GM12878 (cell line): ENCODE results near the gene KLHL10. TPM values are rescaled to one million over a fixed set of nuclear protein-coding genes. Genes with fewer than 3 reads are reported as not detected.

Experiments
- ATAC-seq: fragments of 200-7000 bp; cut with Tn5 transposase; 3 replicates; pipeline ENCODE4 v1.9.1; 2020; ENCODE audit warnings: mild to moderate bottlenecking, moderate library complexity
- BruUV-seq: library from RNA; stranded (reverse); fragments of 400-500 nt; replicated peaks from 2 replicates; lab custom pipeline; 2021; lab: Mats Ljungman, UMichigan
- CTCF ChIA-PET: fragments of 300-600 bp; sonication (Branson Sonifier 250); formaldehyde crosslinking; extraction: SDS; loops from one replicate; lab custom pipeline; 2021; ENCODE audit warnings: inconsistent platforms; lab: Yijun Ruan, JAX
- POLR2A ChIA-PET: fragments of 350-600 bp; formaldehyde crosslinking; extraction: SDS; loops from one replicate; lab custom pipeline; 2021; ENCODE audit warnings: inconsistent platforms; lab: Charles Lee
- RAD21 ChIA-PET: fragments of 300-600 bp; sonication (Branson Sonifier 250); formaldehyde crosslinking; loops from one replicate; lab custom pipeline; 2023; ENCODE audit warnings: antibody characterized with exemption; ENCODE audit not compliant: unreplicated experiment; lab: Charles Lee
- SMC1A ChIA-PET: fragments of 300-600 bp; sonication (Branson Sonifier 250); formaldehyde crosslinking; loops from one replicate; lab custom pipeline; 2023; ENCODE audit not compliant: unreplicated experiment, uncharacterized antibody; lab: Charles Lee
- DNase-seq: peaks from one replicate; pipeline ENCODE4 v3.0.0-alpha.2; 2011; ENCODE audit warnings: low read depth, low spot score
- FAIRE-seq: peaks from 3 replicates; lab custom pipeline; 2011; peaks lifted over from hg19 to GRCh38; lab: Jason Lieb, UNC
- H2AFZ ChIP-seq: 2 replicates; pipeline ENCODE4 v1.6.0; 2011; ENCODE audit warnings: low read depth, low read length, control low read depth; ENCODE audit not compliant: control insufficient read depth
- H3K27ac ChIP-seq: 2 replicates; pipeline ENCODE4 v1.5.1; 2011; ENCODE audit warnings: control low read depth; ENCODE audit not compliant: control insufficient read depth, insufficient read depth
- H3K27me3 ChIP-seq, 2 experiments: replicated peaks in 1 of 2; 2 replicates each; pipeline versions ENCODE4 v1.6.0 to v1.6.1; 2011; ENCODE audit warnings: low read length in 1 of 2; ENCODE audit not compliant: control insufficient read depth in 2 of 2, insufficient read depth in 2 of 2
- H3K36me3 ChIP-seq, 2 experiments: 2 replicates each; pipeline ENCODE4 v1.5.1; 2011; ENCODE audit warnings: low read length in 1 of 2; ENCODE audit not compliant: control insufficient read depth in 2 of 2, insufficient read depth in 2 of 2
- H3K4me1 ChIP-seq: 2 replicates; pipeline ENCODE4 v1.6.1; 2011; ENCODE audit warnings: mild to moderate bottlenecking, low read length, moderate library complexity, mixed read lengths; ENCODE audit not compliant: control insufficient read depth, insufficient read depth
- H3K4me2 ChIP-seq: 2 replicates; pipeline ENCODE4 v1.6.0; 2011; ENCODE audit warnings: control low read depth; ENCODE audit not compliant: control insufficient read depth, insufficient read depth
- H3K4me3 ChIP-seq: fragments of 200-600 bp; sonication (generic); 2 replicates; pipeline ENCODE4 v1.5.1; 2016
- H3K79me2 ChIP-seq: 2 replicates; pipeline ENCODE4 v1.6.0; 2011; ENCODE audit warnings: low read length; ENCODE audit not compliant: control insufficient read depth, insufficient read depth
- H3K9ac ChIP-seq: 2 replicates; pipeline ENCODE4 v1.8.0; 2011; ENCODE audit warnings: low read length, control low read depth, mixed read lengths; ENCODE audit not compliant: control insufficient read depth, insufficient read depth
- H3K9me3 ChIP-seq: replicated peaks from 3 replicates; pipeline ENCODE4 v1.5.1; 2011; ENCODE audit warnings: mild to moderate bottlenecking, low read length; ENCODE audit not compliant: control insufficient read depth, insufficient read depth
- H4K20me1 ChIP-seq: 2 replicates; pipeline ENCODE4 v1.6.0; 2011; ENCODE audit not compliant: control insufficient read depth, insufficient read depth
- DPF2 ChIP-seq: fragments of 450-650 bp; IDR thresholded peaks from 2 replicates; pipeline ENCODE4 v1.6.1; 2017; ENCODE audit warnings: mild to moderate bottlenecking
- EP300 ChIP-seq, 2 experiments: fragments of 150-350 bp in 1 of 2; IDR thresholded peaks; 2 replicates each; pipeline ENCODE4 v1.6.1; 2011 to 2012; ENCODE audit warnings: low read depth in 2 of 2, low read length in 2 of 2, borderline replicate concordance in 1 of 2, improper control_type of control experiment in 1 of 2, inconsistent platforms in 1 of 2; ENCODE audit not compliant: control insufficient read depth in 1 of 2
- POLR2AphosphoS5 ChIP-seq: IDR thresholded peaks from 2 replicates; pipeline ENCODE4 v1.6.1; 2011; ENCODE audit warnings: mild to moderate bottlenecking, low read length, inconsistent platforms
- RELA ChIP-seq: fragments of 450-650 bp; IDR thresholded peaks from 2 replicates; pipeline ENCODE4 v1.8.0; 2014; ENCODE audit warnings: borderline replicate concordance; ENCODE audit not compliant: partially characterized antibody
- SP1 ChIP-seq: IDR thresholded peaks from one replicate; pipeline ENCODE4 v1.6.1; 2011; ENCODE audit warnings: low read depth, low read length
- STAT3 ChIP-seq: IDR thresholded peaks from 2 replicates; pipeline ENCODE4 v1.6.1; 2011; ENCODE audit warnings: low read depth, low read length, improper control_type of control experiment
- TCF7 ChIP-seq: IDR thresholded peaks from 2 replicates; pipeline ENCODE4 v1.6.1; 2014; ENCODE audit warnings: antibody characterized with exemption, borderline replicate concordance
- ZSCAN29 ChIP-seq: fragments of 450-650 bp; IDR thresholded peaks from 2 replicates; pipeline ENCODE4 v1.6.1; 2017; ENCODE audit warnings: mild to moderate bottlenecking, moderate library complexity
- WGBS: methylation state at CpG from one replicate; pipeline ENCODE4 v1.1.6; 2016; ENCODE audit warnings: low lambda C conversion rate; ENCODE audit not compliant: insufficient replicate concordance, insufficient coverage; ENCODE audit errors: missing lambda C conversion rate; 5-methylcytosine and 5-hydroxymethylcytosine counted together
- in situ Hi-C: fragments of 300-500 bp; cut with MboI; formaldehyde crosslinking; loops from 9 replicates; pipeline ENCODE4 v1.14.3; 2018; ENCODE audit warnings: mixed read lengths
- intact Hi-C: fragments of 100-400 bp; cut with micrococcal nuclease; formaldehyde crosslinking; loops from one replicate; pipeline ENCODE4 v1.14.2; 2022; ENCODE audit not compliant: unreplicated experiment
- polyA plus RNA-seq, 11 experiments: library from polyadenylated mRNA; depleted of rRNA in 4 of 11; unstranded in 6 of 11; stranded (reverse) in 5 of 11; fragments of >200 nt; fragmentation: Nextera tagmentation in 4 of 11; fragmentation: Illumina TruSeq in 1 of 11; extraction: Ambion mirVana in 4 of 11; extraction: Trizol in 1 of 11; gene quantifications; 1 replicate in 1 of 11; 2 replicates in 10 of 11; pipeline versions ENCODE4 v1.2.1 to v1.2.3, GENCODE V29; 2011 to 2016; ENCODE audit warnings: inconsistent platforms in 2 of 11, missing spikeins in 2 of 11, low read depth in 1 of 11
- total RNA-seq, 4 experiments: library from RNA; depleted of rRNA in 3 of 4; stranded (reverse); fragments of >200 nt in 3 of 4; fragmentation: Illumina TruSeq in 1 of 4; extraction: Trizol in 1 of 4; gene quantifications; 2 replicates each; pipeline versions ENCODE4 v1.2.1 to v1.2.3, GENCODE V29; 2013 to 2021
- TF ChIP-seq, protein P1 (sequence below): fragments of 450-650 bp; IDR thresholded peaks from 2 replicates; pipeline ENCODE4 v1.6.1; 2017; ENCODE audit warnings: mild to moderate bottlenecking, moderate library complexity

KLHL10 gene
- total and polyA plus RNA-seq, 10 of the 15 experiments (the other 5 are each of a cell fraction or from before 2014, with no cell fraction given): 0.13 to 0.62 (median 0.20) TPM; not detected in 4

DNA sequence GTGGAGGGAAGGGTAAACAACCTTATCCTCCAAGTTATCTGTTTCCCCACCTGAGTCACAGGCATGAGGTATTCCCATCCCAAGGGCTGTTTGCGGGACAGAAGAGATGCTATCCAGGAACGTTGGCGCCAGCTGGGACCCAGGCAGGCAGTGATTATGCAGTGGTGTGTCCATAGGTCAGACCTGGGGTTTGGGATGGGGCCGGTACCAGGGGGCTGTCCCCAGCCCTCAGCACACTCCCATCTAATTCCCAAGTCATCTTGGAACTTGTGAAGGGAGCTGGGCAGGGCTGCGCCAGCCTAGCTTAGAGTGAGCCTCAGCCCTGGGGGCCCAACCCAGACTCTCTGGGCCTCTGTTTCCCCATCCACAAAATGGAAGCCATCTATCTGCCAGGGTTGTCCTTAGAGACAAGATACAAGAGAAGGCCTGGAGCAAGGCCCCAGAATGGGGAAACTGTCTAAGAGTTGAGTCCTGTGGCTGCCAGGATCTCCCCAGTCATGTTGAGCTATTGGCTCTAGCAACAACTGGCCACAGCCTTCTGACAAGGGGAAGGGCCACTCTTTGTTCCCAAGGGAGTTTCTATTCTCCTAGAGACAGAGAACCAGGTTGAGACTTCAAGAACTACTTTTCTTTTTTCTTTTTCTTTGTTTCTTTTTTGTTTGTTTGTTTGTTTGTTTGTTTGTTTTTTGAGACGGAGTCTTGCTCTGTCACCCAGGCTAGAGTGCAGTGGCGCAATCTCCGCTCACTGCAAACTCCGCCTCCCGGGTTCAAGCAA lies 41.3 kb upstream of the KLHL10 start (continued):
- TF ChIP-seq, protein P1, sequence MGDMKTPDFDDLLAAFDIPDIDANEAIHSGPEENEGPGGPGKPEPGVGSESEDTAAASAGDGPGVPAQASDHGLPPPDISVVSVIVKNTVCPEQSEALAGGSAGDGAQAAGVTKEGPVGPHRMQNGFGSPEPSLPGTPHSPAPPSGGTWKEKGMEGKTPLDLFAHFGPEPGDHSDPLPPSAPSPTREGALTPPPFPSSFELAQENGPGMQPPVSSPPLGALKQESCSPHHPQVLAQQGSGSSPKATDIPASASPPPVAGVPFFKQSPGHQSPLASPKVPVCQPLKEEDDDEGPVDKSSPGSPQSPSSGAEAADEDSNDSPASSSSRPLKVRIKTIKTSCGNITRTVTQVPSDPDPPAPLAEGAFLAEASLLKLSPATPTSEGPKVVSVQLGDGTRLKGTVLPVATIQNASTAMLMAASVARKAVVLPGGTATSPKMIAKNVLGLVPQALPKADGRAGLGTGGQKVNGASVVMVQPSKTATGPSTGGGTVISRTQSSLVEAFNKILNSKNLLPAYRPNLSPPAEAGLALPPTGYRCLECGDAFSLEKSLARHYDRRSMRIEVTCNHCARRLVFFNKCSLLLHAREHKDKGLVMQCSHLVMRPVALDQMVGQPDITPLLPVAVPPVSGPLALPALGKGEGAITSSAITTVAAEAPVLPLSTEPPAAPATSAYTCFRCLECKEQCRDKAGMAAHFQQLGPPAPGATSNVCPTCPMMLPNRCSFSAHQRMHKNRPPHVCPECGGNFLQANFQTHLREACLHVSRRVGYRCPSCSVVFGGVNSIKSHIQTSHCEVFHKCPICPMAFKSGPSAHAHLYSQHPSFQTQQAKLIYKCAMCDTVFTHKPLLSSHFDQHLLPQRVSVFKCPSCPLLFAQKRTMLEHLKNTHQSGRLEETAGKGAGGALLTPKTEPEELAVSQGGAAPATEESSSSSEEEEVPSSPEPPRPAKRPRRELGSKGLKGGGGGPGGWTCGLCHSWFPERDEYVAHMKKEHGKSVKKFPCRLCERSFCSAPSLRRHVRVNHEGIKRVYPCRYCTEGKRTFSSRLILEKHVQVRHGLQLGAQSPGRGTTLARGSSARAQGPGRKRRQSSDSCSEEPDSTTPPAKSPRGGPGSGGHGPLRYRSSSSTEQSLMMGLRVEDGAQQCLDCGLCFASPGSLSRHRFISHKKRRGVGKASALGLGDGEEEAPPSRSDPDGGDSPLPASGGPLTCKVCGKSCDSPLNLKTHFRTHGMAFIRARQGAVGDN: no peak
- TF ChIP-seq DPF2 (no peak), ZSCAN29 (no peak), SP1 (no peak)

DNA sequence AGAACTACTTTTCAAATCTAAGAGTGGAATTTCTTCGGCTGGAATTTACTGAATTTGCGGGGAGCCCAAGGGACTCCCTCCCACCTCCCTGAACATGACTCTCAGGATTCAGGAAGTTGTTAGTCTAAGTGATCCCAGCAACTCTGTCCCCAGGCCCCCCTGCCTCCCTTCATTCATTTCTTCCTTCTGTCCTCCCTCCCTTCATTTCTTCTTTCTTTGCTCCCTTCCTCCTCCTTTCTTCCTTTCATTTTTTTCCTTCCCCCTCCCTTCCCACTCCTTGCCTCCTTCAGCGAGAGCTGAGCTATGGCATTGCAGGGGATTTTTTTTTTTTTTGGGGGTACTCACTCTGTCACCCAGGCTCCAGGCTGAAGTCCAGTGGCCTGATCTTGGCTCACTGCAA lies 40.2 kb upstream of the KLHL10 start:
- ChIA-PET SMC1A (no interaction called here), POLR2A (interaction anchor here (0.6 kb wide), 1 partner anchor 32 kb away, joined by 3 read pairs; no protein-coding TSS in a partner anchor), RAD21 (no interaction called here), CTCF (interaction anchor here (0.6 to 2.8 kb wide), 2 partner anchors 11 to 13 kb away, joined by 4 to 15 read pairs; partner anchors contain the start of gene JUP)
- BruUV-seq: no TSS peak
- Histone ChIP-seq H3K9ac (no peak overlapping the region), H3K4me2 (no peak overlapping the region), H4K20me1 (no peaks in the 10 kb centered on the region), H2AFZ (no peak overlapping the region), H3K4me1 (no peaks in the 10 kb centered on the region), H3K27me3 (no peaks in the 10 kb centered on the region), H3K79me2 (no peaks in the 10 kb centered on the region), H3K27ac (no peak overlapping the region), H3K4me3 (no peak overlapping the region), H3K36me3 (no peaks in the 10 kb centered on the region), H3K9me3 (no peaks in the 10 kb centered on the region)
- 60% methylated on average over 3 of the region's 3 CpGs for WGBS
- TF ChIP-seq RELA (no peak), STAT3 (no peak), TCF7 (no peak), POLR2AphosphoS5 (no peak), EP300 (IDR thresholded peaks at IDR 0.05; ENCODE audit: borderline replicate concordance in 1 of 2, control insufficient read depth in 1 of 2, low read depth in 2 of 2, low read length in 2 of 2) (no peak)
- ATAC-seq (no peak), FAIRE-seq (no peak), DNase-seq (no peak)
- in situ Hi-C loops: no loop called here
- intact Hi-C loops: no loop called here
